AG10803 (cell line): ENCODE measurements around the gene WSB2.

Experiments
- DNase-seq: peaks from one replicate; pipeline ENCODE4 v3.0.0; 2010; ENCODE audit warnings: low read depth
- H3K4me3 ChIP-seq: 2 replicates; pipeline ENCODE4 v1.5.1; 2011; ENCODE audit warnings: mild to moderate bottlenecking, low read length, control low read depth
- CTCF ChIP-seq: conservative IDR thresholded peaks from 2 replicates; pipeline ENCODE4 v1.5.1; 2011; ENCODE audit warnings: mild to moderate bottlenecking, low read length, control low read depth, inconsistent platforms

The WSB2 gene

GRCh38 chr12:117986705-117987469 is 74.1 kb downstream of the WSB2 start:
- no peak for TF ChIP-seq CTCF
- peak; percentile 63 for DNase-seq
- H3K4me3 ChIP-seq: no peak overlapping the region

- peak; percentile 9 for DNase-seq
- TF ChIP-seq CTCF: no peak
- H3K4me3 ChIP-seq: no peak overlapping the region
Measured at GRCh38 chr12:117985182-117985581, 75.8 kb downstream of the WSB2 start.
